ENCODE measurements around the gene GRN.
"Not testable (repeated sequence)": the region's sequence is repeated elsewhere in the genome, so short reads cannot be mapped to it uniquely, and the experiment has no call there.

The GRN gene

DNA sequence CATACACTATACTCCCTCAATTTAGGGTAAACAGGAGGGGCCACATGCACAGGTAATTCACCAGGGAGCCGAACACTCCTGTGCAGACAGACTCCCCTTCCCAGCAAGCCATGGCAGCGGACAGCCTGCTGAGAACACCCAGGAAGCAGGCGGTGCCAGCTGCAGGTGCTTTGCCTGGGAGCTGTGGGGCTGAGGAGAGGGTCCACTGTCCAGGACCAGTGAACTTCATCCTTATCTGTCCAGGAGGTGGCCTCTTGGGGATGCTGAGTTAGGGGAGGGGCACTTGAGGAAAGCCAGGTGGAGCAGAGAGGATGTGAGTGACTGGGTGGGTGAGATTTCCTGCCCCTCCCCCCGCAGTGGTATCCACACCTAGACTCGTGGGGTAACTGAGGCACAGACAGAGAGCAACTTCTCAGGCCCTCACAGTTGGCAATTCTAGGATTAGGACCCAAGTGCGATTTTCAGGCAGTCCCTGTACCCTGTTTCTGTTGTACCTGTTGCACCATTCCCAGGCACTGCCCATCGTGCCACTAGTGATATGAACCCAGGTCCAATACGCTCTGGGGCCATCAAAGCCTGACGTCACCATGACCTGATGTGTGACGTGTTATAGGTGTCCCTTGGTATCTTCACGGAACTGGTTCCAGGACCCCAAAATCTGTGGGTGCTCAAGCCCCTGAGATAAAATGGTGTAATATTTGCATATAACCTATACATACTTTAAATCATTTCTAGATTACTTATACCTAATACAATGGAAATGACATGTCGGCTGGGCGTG is 1.2 kb downstream of the GRN start:
- no peak for DNase-seq (ENCODE audit: low spot score)

DNA sequence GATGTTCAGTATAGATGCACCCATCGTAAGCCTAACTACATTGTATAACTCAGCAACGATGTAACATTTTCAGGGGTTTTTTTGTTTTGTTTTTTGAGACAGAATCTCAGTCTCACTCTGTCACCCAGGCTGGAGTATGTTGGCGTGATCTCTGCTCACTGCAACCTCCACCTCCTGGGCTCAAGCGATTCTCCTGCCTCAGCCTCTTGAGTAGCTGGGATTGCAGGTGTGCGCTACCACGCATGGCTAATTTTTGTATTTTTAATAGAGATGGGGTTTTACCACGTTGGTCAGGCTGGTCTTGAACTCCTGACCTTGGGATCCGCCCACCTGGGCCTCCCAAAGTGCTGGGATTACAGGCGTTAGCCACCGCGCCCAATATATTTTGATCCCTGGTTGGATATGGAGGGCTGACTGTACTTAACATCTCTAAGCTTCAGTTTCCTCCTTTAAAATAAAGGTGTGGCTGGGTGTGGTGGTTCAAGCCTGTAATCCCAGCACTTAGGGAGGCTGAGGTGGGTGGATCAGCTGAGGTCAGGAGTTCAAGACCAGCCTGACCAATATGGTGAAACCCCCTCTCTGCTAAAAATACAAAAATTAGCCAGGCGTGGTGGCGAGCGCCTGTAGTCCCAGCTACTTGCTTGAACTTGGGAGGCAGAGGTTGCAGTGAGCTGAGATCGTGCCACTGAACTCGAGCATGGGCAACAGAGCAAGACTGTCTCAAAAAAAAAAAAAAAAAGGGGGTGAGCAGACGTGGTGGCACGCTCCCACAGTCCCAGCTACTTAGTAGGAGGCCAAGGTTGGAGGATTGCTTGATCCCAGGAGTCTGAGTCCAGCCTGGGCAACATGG is 2.3 kb downstream of the GRN start:
- not testable (repeated sequence) for DNase-seq (ENCODE audit: low spot score)

DNA sequence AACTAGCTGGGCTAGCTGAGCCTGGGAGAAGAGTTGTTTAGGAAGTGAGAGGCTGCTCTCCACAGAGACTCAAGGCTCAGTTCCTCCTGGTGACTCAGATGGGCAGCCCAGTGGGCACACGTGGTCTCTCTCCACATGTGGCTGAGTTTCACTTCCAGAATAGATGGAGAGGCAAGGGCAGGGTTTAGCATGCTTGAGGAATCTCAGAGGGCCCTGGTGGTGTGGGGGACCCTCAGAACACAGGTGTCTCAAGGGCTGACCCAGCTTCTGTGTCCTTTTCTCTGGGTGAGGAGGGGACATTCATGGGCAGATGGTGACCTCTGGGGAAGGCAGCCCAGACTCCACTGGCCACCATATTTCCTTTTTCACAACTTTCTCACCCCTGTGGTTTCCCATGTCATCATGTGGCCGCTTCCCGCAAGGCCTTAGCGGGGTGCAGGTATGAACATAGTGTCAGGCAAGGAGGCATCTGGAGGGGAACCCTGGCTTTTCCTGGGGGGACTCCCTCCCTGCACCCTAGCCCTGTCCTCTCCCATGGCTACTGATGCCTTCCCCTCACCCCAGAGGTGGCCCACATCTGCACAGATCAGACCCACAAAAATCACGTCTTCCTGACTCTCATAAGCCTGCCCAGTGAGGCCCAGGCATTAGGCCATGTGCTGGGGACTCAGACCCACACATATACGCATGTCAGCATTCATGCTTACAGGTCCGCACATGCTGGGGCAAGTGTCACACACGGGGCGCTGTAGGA is 3.3 kb downstream of the GRN start:
- DNase-seq (ENCODE audit: low spot score): no peak

DNA sequence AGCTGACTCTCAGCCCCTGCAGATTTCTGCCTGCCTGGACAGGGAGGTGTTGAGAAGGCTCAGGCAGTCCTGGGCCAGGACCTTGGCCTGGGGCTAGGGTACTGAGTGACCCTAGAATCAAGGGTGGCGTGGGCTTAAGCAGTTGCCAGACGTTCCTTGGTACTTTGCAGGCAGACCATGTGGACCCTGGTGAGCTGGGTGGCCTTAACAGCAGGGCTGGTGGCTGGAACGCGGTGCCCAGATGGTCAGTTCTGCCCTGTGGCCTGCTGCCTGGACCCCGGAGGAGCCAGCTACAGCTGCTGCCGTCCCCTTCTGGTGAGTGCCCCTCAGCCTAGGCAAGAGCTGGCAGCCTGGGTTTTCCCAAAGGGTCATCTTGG is 3.9 kb downstream of the GRN start:
- DNase-seq (ENCODE audit: low spot score): no peak

DNA sequence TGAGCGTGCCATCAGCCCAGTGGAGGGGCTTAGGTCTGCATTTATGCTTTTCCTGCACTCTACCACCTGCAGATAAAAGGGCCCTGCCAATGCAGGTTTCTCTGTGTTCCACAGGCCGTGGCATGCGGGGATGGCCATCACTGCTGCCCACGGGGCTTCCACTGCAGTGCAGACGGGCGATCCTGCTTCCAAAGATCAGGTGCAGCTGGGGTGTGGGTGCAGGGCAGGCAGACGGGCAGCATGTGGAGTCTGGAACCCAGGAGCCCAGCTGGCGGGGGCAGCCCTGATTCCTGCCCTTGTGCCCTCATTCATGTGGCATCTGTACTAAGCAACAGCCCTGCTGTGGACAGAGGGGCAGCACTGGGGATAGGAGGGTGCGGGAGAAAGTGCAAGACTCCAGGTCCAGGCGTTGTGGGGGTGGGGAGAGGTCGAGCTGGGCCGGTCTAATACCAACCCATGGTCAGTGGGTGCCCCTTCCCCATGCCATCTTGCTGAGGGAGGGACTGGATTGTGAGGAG is 4.5 kb downstream of the GRN start:
- DNase-seq (ENCODE audit: low spot score): no peak

DNA sequence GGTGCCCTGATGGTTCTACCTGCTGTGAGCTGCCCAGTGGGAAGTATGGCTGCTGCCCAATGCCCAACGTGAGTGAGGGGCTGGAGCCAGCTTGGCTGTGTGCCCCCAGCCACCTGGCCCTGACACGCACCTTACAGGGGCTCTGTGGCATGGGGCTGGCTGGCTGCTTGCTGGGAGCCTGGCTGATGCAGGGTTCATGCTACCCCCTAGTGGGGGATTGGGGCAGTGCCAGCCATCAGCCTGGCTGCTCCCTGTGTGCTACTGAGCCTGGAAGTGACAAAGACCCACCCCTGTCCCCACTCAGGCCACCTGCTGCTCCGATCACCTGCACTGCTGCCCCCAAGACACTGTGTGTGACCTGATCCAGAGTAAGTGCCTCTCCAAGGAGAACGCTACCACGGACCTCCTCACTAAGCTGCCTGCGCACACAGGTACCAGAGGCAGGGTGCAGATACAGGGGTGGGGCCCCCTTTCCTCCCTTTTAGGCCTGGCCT is 5.7 kb downstream of the GRN start:
- peak; percentile 59 for DNase-seq (ENCODE audit: low spot score)

DNA sequence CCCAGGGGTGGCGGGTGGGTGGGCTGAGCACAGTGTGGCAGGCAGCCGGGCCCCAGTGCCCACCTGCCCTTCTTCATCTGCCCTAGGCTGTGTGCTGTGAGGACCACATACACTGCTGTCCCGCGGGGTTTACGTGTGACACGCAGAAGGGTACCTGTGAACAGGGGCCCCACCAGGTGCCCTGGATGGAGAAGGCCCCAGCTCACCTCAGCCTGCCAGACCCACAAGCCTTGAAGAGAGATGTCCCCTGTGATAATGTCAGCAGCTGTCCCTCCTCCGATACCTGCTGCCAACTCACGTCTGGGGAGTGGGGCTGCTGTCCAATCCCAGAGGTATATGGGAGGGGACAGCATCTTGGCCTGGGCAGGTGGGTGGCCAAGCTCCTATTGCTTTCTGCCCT is 6.4 kb downstream of the GRN start:
- no peak for DNase-seq (ENCODE audit: low spot score)

DNA sequence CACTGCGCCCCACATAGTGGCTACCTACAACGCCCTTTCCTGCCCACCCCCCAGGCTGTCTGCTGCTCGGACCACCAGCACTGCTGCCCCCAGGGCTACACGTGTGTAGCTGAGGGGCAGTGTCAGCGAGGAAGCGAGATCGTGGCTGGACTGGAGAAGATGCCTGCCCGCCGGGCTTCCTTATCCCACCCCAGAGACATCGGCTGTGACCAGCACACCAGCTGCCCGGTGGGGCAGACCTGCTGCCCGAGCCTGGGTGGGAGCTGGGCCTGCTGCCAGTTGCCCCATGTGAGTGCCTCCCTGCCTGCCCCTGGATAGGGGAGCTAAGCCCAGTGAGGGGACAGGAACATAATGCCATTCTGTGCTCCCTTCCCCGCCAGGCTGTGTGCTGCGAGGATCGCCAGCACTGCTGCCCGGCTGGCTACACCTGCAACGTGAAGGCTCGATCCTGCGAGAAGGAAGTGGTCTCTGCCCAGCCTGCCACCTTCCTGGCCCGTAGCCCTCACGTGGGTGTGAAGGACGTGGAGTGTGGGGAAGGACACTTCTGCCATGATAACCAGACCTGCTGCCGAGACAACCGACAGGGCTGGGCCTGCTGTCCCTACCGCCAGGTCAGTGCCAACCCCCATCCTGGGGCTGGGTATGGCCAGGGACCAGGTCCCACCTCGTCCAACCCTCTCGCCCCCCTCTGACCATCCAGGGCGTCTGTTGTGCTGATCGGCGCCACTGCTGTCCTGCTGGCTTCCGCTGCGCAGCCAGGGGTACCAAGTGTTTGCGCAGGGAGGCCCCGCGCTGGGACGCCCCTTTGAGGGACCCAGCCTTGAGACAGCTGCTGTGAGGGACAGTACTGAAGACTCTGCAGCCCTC is 7.1 kb downstream of the GRN start:
- DNase-seq (ENCODE audit: low spot score): no peak

DNA sequence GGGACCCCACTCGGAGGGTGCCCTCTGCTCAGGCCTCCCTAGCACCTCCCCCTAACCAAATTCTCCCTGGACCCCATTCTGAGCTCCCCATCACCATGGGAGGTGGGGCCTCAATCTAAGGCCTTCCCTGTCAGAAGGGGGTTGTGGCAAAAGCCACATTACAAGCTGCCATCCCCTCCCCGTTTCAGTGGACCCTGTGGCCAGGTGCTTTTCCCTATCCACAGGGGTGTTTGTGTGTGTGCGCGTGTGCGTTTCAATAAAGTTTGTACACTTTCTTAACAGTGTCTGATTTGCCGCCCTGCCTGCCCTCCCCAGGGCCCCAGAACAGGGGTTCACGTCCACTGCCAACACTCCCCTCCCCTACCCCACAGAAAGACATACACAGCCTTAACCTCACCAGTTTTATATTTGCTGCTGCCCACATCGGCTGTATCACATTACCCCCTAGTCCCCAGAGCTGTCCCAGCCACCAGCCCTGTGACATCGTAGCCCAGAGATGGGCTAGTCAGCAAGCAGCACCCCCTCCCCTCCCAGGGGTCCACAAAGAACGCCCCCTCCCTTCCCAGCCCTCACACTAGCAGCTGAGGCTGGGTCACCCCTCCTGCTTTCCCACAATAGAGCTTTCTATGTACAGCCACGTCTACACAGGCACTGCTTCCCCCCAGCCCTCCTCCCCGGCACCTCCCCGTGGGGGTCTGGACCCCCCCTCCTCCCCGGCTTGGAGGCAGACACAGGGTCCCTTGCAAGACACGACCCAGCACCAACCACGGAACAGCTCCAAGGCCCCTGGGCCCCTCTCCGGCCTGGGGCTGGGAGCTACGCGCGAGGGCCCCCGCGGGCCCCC is 7.9 kb downstream of the GRN start:
- no peak for DNase-seq (ENCODE audit: low spot score)

DNA sequence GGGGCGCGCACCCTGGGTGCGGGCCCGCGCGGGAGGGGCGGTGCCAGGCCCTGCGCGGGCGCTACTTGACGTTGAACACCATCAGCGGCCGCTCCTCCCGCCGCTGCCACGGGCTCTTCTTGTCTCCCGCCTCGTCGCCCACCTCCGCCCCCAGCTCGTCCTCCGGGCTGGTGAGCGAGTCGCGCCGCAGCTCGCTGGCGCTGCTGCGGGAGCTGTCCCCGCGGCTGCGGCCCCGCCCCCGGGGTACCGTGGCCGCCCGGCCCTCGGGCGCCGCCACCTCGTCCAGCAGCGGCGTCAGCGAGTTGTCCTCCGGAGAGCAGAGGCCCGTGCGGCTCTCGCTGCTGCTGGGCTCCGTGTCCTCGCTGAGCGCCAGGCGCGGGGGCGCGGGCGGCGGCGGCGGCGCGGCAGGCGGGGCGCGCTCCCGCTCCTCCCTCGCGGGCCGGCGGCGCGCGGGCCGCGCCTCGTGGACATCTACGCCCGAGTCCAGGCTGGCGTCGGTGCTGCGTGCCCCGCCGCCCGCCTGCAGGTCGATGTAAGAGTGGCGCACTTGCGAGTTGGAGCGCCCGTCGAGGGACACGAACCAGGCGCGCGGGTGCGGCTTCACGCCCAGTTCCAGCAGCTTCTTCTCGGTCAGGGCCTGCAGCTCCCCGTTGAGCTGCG is 8.7 kb downstream of the GRN start:
- no peak for DNase-seq (ENCODE audit: low spot score)

DNA sequence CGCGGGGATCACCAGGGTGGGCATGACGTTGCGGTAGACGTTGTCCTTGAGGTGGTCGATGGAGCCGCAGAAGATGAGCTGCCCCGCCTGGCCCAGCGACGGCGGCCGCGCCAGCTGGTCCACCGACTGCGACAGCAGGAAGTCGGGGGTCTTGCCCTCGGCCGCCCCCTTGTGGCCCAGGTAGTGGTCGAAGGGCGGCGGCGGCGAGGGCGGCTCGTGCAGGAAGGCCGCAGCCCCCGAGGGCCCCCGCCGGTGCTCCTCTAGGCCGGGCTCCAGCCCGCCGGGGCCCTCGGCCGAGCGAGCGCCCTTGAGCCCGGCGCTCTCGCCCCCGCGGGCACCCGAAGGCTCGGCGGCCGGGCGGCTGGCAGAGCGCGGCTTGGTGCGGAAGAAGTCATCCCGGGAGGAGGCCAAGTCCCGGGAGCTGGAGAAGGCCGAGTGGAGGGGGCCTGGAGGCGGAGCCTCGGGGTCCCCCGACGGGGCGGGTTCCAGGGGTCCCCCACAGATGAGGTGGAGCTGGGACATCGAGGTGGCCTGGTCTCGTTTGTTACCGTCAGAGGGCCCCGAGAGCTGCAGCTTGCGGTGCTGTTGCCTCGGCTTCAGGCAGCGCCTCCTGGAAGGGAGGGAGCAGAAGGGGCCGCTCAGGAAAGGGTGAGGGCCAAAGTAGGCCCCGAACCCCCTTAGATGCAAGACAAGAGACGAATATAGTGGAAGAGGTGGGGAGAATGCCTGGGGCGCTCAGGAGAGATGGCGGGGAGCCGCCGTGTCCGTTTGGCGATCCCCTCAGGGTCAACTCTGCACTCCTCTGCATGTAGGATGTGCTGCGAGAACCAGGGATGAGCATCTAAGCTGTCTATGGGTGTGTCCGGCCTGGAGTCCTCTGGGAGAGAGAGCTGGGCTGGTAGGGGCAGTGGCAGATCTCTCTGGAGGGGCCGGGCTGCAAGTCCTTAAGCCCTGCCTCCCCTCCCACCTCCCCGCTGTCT is 9.8 kb downstream of the GRN start:
- DNase-seq (ENCODE audit: low spot score): no peak

DNA sequence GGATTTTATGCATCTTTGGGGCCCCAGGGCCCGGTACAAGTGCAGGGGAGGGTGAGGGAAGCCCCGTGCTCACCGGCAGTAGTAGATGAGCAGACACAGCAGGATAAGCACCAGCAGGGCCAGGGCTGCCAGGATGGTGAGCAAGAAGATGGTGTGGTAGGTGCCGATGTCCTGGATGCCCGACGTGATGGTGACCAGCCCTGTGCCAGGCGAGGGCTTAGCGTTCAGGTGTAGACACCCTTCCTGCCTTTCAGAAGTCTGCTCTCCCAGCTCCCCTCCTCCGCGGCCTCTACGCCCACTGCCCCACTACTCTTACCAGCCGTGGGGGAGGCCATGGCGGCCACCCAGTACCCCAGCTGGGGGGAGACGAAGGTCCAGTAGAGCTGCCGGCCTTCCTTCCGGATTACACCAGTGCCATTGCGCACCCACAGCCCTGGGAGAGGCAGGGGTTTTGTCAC is 10.6 kb downstream of the GRN start:
- no peak for DNase-seq (ENCODE audit: low spot score)

DNA sequence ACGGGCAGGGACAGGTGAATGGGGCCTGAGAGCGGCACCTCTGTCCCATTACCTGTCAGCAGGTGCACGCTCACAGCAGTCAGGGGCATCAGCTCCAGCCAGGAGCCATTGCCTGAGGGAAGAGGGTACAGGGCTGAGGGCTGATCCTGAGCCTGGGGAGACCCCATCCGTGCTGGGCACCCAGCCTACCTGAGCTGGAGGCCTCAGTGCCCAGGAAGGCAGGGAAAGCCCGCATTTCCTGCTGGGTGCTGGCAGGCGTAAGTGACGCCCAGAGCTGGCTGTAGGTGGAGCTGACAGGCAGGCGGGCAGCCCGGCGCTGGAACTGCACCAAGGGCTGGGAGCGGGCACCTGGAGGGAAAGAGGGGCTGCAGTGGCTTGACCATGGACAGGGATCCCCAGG is 11.1 kb downstream of the GRN start:
- no peak for DNase-seq (ENCODE audit: low spot score)

DNA sequence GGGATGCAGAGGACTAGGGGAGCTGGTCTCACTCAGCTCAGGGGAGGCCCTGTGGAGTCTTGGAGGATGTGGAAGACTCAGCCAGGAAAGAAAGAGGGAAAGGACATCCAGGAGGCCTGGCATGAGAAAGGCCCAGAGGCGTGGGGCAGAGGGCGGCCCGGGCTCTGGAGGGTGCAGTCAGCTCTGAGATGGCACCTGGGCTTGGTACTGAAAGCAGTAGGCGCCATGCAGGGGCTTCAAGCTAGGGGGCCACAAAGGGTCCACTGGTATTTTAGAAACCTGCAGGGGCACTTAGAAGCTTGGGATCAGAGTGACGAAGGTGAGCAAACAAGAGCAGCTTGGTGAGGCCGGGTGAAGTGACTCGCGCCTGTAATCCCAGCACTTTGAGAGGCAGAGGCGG is 13.0 kb downstream of the GRN start:
- no peak for DNase-seq (ENCODE audit: low spot score)

DNA sequence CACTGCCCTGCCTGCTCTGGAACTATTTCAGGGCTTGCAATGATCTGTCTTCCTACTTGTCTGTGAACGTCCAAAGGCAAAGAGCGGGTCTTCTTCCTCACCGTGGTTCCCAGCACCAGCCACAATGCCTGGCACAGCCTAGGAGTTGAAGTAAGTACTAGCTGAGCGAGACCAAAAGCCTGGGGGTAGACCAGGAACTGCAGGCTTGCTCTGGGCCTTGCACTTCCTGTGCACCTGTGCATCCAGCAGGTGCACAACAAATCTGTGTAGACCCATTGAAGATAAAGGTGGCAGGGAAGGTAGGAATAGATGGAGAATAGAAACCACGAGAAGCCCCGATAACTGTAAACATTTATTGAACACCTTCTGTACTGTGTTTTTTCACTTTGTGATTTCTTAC is 13.9 kb downstream of the GRN start:
- DNase-seq (ENCODE audit: low spot score): no peak

DNA sequence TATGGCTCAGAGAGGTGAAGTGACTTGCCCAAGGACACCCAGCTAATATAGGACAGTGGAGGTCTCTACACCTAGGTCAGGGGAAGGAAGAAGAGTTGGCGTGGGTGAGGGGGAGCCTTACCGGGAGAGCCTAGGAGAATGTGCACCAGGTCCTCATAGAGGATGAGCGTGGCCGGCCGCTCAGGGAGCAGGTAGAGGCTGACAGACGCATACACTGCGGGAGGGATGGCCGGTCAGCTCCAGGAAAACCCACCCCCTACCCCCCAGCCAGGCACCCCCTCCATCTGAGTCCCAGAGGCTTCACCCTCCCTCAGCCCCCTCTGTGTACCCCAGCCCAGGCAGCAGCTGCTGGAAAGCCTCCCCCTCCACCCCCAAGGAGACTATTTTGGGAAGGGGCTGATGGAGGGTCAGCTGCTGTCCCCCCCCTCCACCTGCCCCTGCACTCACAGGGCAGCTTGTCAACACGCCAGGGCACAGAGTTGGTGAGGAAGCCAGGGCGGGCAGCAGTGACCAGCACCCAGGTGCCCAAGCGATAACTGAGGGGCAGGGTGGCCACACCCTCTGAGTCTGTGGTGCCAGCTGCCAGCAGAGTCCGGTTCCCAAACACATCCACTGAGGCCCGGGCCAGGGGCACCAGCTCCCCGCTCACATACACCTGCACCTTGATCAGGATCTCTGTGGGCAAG is 14.5 kb downstream of the GRN start:
- DNase-seq (ENCODE audit: low spot score): no peak

DNA sequence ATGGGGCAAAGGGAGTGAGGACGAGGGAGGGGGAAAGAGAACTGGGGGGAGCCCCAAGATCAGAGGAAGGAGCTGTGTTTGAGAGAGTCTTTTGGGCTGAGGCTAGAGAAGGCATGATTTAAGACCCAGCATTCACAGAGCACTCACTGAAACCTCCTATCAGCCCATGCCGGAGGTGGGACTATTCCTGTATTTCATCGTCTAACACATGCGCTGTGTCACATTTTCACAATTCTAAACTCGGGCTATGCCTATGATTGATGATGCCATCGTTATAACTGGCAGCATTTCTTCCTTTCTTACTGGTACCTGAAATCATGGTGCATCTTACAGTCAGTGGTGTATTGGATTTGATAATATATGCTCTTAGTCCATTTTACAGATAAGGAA is 15.0 kb downstream of the GRN start:
- no peak for DNase-seq (ENCODE audit: low spot score)

DNA sequence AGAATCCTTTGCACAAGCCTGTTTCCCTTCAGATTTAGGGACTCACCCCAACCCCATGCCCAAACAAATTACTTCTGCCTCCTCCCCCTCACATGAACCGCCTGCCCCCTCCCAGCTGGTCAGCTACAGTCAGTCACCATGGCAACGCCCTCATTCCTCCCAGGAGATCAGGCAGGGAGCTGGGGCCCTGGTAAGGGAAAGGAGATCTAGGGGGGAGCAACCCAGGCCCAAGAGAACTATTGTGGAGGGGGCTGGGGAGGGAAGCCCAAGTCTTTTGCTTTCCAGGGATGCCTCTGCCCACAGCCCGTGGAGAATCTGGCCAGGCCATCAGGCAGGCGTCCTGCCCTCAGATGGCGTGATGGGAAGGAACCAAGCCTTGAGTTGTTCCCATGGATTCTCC is 15.7 kb downstream of the GRN start:
- peak; percentile 74 for DNase-seq (ENCODE audit: low spot score)

Measured in cerebellar cortex (tissue), 1 donor.